ENCODE results near the gene LIN54.

The LIN54 gene

GRCh38 chr4:82890528-82890900 lies 120.1 kb downstream of the LIN54 start:
- DNase-seq, result no peak

- no peak for DNase-seq
These were observed 121.3 kb downstream of the LIN54 start for GRCh38 chr4:82889287-82889686.

- DNase-seq, result no peak
These were observed 124.3 kb downstream of the LIN54 start for GRCh38 chr4:82886147-82886942.

- no peak for DNase-seq
These were observed 125.2 kb downstream of the LIN54 start for GRCh38 chr4:82885410-82885809.
